Mesodermal cell (in vitro differentiated cells): Measurements from ENCODE around the gene ANKHD1.

Experiments
- H3K27ac ChIP-seq: 2 replicates; pipeline ENCODE4 v1.7.0; 2013; ENCODE audit warnings: mild to moderate bottlenecking, low read depth, low read length, moderate library complexity; ENCODE audit not compliant: severe bottlenecking
- H3K36me3 ChIP-seq: 2 replicates; pipeline ENCODE4 v1.7.1; 2013; ENCODE audit warnings: mild to moderate bottlenecking, low read length, moderate library complexity; ENCODE audit not compliant: control insufficient read depth, insufficient read depth
- H3K4me1 ChIP-seq: one replicate; pipeline ENCODE4 v1.7.1; 2013; ENCODE audit warnings: mild to moderate bottlenecking, low read length; ENCODE audit not compliant: insufficient read depth, control insufficient read depth, poor library complexity, severe bottlenecking
- H3K4me3 ChIP-seq: 2 replicates; pipeline ENCODE4 v1.7.0; 2013; ENCODE audit warnings: low read length, control low read depth, mild to moderate bottlenecking; ENCODE audit not compliant: insufficient read depth, poor library complexity, severe bottlenecking; ENCODE audit errors: extremely low read depth
- H3K9me3 ChIP-seq: 2 replicates; pipeline ENCODE4 v1.7.1; 2013; ENCODE audit warnings: mild to moderate bottlenecking, low read length, moderate library complexity; ENCODE audit not compliant: control insufficient read depth
- WGBS, 2 experiments: methylation state at CpG; one replicate each; pipeline ENCODE4 v1.1.5; 2013; ENCODE audit warnings: missing lambda C conversion rate in 2 of 2; ENCODE audit not compliant: insufficient coverage in 2 of 2; 5-methylcytosine and 5-hydroxymethylcytosine counted together

ANKHD1 gene

DNA sequence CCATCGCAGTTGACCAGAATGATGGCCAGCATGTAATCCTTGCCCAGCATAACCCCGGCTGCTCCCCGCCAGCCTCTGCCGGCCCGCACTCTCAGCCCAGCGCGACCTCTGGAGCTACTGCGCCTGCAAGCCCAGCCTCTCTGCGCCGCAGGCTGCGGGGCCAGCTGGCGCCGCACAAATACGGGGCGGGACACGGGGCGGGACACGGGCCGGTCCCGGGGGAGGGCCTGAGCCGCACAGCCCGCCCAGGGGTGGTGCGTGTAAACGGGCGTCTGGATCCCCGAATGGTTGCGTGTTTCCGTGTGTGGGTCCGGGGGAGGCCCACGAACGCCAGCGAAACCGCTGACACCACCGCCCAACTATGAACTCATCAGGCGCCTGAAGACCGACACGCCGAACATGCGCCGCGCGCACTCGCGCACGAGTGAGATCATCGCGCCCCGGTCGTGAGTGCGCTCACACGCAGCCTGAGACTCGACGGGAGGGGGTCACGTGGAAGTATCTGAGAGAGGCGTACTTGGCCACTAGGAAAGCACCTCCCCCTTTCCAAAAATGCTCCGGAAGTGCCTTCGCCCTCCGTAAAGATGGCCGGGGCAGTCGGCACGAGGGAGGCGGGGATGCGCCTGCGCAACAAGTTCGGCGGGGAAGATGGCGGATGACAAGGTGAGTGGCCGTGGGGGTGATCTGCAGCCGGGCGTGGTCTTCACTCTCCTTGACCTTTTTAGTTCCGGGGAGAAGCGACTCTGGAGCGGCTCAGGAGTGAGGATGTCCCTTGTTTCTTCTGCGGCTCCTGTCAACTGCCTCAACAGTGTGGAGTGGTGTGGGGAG lies 162.8 kb downstream of the ANKHD1 start, which contains the start of the genes APBB3 and SLC35A4:
APBB3 (minus strand) TSS at position 403 of the 828 bp plus-strand sequence; CDS start at position 50, 353 bp downstream.
SLC35A4 (plus strand) TSS at position 633 of the 828 bp plus-strand sequence. CDS start 2,342 bp downstream, outside the sequence.
- Histone ChIP-seq H3K36me3 (peaks cover 35% of the 10 kb centered on the region), H3K4me3 (peak within 1 kb of the TSS; percentile 72), H3K9me3 (no peaks in the 10 kb centered on the region), H3K4me1 (peaks cover 12% of the 10 kb centered on the region), H3K27ac (peak within 1 kb of the TSS; percentile 94)
- 0 to 1% methylated on average over 59 to 61 of the region's 74 CpGs for WGBS, 2 experiments

DNA sequence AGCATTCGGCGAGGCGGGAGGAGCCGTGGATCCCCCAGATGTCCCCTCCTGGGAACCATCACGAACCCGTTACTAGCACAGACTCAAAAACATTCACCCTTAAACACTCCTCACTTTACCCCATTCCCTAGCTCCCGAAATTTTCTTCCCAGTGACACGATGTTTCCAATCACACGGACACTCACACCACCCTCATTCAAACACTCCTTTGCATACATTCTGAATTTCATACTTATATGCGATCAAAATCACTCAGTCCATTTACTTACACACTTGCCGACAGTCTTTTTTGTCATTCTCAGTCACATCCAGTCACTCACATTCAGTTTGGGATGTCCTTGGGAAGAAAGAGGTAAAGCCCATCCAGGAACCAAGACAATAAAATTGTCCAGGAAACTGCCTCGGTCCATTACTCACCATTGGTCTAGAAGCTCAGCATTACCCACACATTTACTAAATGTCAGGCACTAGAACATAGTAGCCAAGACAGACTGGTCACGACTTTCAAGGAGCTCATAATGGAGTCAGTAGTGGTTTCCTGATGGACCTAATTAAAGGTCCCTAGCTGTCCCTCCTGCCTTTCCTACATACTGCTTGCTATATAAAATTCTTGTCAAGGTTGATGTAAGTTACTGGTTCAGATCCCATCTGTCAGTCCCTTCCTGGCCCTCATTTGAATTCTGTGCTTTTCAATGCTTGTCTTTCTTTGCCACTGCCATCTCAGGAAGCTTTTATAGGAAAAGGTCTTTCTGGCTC lies 163.6 kb downstream of the ANKHD1 start:
- peaks cover 12% of the 10 kb centered on the region for H3K4me1 ChIP-seq
- H3K27ac ChIP-seq, result peak overlapping the region; percentile 94
- peaks cover 29% of the 10 kb centered on the region for H3K36me3 ChIP-seq
- WGBS, 2 experiments, result 3 to 5% methylated on average over 8 to 12 of the region's 13 CpGs
- peak overlapping the region; percentile 72 for H3K4me3 ChIP-seq
- H3K9me3 ChIP-seq, result no peaks in the 10 kb centered on the region

DNA sequence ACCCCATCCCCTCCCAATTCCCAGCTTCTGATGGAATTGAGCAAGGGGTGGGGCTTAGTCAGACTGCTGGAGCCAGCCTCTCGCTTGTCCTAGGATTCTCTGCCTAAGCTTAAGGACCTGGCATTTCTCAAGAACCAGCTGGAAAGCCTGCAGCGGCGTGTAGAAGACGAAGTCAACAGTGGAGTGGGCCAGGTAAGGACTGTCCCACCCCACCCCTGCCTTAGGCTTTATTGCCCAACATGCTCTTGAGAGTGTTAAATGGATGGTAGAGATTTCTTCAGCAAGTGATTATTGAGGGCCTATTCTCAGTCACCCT lies 164.1 kb downstream of the ANKHD1 start:
- H3K9me3 ChIP-seq, result no peaks in the 10 kb centered on the region
- WGBS, 2 experiments, result 89 to 100% methylated on average over 1 to 3 of the region's 4 CpGs
- peak overlapping the region; percentile 72 for H3K4me3 ChIP-seq
- H3K36me3 ChIP-seq, result peaks cover 29% of the 10 kb centered on the region
- H3K27ac ChIP-seq, result no peak overlapping the region
- peaks cover 12% of the 10 kb centered on the region for H3K4me1 ChIP-seq

DNA sequence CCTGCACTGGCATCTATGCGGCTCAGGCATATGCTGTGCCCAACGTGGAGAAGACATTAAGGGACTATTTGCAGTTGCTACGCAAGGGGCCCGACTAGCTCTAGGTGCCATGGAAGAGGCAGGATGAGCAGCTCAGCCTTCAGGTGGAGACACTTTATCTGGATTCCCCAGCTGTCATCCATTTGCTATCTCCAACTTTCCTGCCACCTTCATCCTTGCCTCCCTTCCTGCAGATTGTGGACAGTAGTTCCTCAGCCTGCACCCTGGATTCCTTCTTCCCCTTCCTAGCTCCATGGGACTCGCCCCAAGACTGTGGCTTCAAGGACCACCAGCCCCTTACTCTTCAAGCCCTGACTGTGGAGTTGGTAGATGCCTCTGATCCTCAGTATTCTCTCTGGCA lies 165.0 kb downstream of the ANKHD1 start:
- Histone ChIP-seq H3K4me1 (peaks cover 12% of the 10 kb centered on the region), H3K27ac (no peak overlapping the region), H3K4me3 (no peak overlapping the region), H3K36me3 (peaks cover 28% of the 10 kb centered on the region), H3K9me3 (no peaks in the 10 kb centered on the region)
- 96% methylated on average over 4 to 5 of the region's 5 CpGs for WGBS, 2 experiments

GRCh38 chr5:140567136-140567818 lies 165.6 kb downstream of the ANKHD1 start:
- Histone ChIP-seq H3K4me3 (no peak overlapping the region), H3K9me3 (no peaks in the 10 kb centered on the region), H3K4me1 (peaks cover 12% of the 10 kb centered on the region), H3K27ac (no peak overlapping the region), H3K36me3 (peaks cover 26% of the 10 kb centered on the region)
- 96 to 98% methylated on average over 21 of the region's 22 CpGs for WGBS, 2 experiments

DNA sequence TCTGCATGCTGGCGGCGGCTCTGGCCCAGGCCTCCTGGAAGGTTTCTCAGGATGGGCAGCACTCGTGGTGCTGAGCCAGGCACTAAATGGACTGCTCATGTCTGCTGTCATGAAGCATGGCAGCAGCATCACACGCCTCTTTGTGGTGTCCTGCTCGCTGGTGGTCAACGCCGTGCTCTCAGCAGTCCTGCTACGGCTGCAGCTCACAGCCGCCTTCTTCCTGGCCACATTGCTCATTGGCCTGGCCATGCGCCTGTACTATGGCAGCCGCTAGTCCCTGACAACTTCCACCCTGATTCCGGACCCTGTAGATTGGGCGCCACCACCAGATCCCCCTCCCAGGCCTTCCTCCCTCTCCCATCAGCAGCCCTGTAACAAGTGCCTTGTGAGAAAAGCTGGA lies 166.2 kb downstream of the ANKHD1 start:
- 94 to 98% methylated on average over 10 to 11 of the region's 13 CpGs for WGBS, 2 experiments
- H3K4me1 ChIP-seq, result peaks cover 12% of the 10 kb centered on the region
- H3K27ac ChIP-seq, result no peak overlapping the region
- peaks cover 26% of the 10 kb centered on the region for H3K36me3 ChIP-seq
- H3K4me3 ChIP-seq, result no peak overlapping the region
- no peaks in the 10 kb centered on the region for H3K9me3 ChIP-seq

GRCh38 chr5:140568443-140569063 lies 166.9 kb downstream of the ANKHD1 start:
- no peak overlapping the region for H3K4me3 ChIP-seq
- peaks cover 11% of the 10 kb centered on the region for H3K4me1 ChIP-seq
- H3K27ac ChIP-seq, result no peak overlapping the region
- 93 to 100% methylated on average over 2 of the region's 2 CpGs for WGBS, 2 experiments
- peaks cover 26% of the 10 kb centered on the region for H3K36me3 ChIP-seq
- H3K9me3 ChIP-seq, result no peaks in the 10 kb centered on the region

DNA sequence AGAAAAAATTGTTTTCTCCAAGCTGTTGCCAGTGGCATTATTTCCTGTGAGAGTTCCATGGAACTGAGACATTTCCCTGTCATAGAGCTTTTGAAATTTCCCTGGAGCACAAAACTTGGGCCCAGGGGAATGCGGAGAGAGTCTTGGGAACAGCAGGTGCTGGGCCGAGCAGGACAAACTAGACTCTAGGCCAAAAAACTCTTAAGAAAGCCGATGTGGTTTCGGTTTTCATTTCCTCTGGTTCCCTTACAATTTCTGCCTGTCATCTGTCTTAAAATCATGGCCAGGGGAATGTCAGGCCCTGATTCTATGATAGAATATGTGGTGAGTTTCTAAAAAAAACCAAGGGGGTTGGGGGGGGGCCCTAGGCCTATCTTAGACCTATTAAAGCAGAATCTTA lies 167.6 kb downstream of the ANKHD1 start:
- peaks cover 6% of the 10 kb centered on the region for H3K4me1 ChIP-seq
- WGBS, 2 experiments, result 95 to 100% methylated on average over 4 of the region's 4 CpGs
- no peaks in the 10 kb centered on the region for H3K9me3 ChIP-seq
- H3K27ac ChIP-seq, result no peak overlapping the region
- H3K36me3 ChIP-seq, result peaks cover 26% of the 10 kb centered on the region
- H3K4me3 ChIP-seq, result no peak overlapping the region

DNA sequence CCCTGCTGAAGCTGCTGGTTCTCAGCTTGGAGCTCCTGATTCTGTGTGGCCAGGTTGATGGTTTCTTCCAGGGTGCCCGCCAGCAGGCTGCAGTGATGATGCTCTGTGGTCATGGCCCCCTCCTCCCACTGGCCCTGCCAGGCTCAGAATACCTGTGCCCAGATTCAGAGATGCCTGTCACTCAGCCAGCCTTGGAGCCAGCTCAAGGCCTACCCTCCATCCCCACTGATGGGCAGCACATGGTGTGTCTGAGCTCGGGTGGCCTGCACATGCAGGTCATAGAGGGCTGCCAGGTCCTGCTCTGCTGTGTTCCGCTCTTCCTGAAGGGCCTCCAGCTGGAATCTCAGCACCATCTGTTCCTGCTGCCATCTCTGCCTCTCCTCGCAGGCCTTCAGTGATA lies 168.4 kb downstream of the ANKHD1 start:
- H3K9me3 ChIP-seq, result no peaks in the 10 kb centered on the region
- H3K4me1 ChIP-seq, result peaks cover 6% of the 10 kb centered on the region
- no peak overlapping the region for H3K4me3 ChIP-seq
- H3K36me3 ChIP-seq, result peaks cover 26% of the 10 kb centered on the region
- 90 to 92% methylated on average over 3 to 4 of the region's 4 CpGs for WGBS, 2 experiments
- no peak overlapping the region for H3K27ac ChIP-seq

DNA sequence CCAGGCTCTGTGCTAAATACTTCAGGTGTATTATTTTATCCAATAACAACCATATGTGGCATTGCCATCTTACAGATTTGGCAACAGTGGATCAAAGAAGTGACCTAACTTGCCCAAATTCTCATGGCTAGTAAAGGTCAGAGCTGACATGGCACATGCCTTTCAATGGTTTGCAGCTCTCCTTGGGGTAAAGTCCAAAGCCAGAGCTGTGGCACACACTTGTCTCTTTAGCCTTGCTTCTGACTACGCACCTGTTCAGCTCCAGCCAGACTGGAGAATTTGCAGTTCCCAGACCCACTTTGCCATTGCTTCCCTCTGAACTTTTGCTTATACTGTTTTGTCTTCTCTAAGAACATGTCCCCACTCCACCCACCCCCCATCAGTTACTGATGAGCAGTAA lies 168.9 kb downstream of the ANKHD1 start:
- no peaks in the 10 kb centered on the region for H3K9me3 ChIP-seq
- H3K4me1 ChIP-seq, result peaks cover 6% of the 10 kb centered on the region
- no peak overlapping the region for H3K4me3 ChIP-seq
- 100% methylated on average over 1 of the region's 1 CpG for WGBS, 2 experiments
- H3K36me3 ChIP-seq, result peaks cover 26% of the 10 kb centered on the region
- H3K27ac ChIP-seq, result no peak overlapping the region
